ENCODE results near the gene ARHGAP26. TPM values are rescaled to one million over a fixed set of nuclear protein-coding genes. Genes with fewer than 3 reads are reported as not detected.

Gene ARHGAP26
- total RNA-seq, 6 experiments from 2014 or later: 6.7 to 14.5 (median 8.3) TPM

DNA sequence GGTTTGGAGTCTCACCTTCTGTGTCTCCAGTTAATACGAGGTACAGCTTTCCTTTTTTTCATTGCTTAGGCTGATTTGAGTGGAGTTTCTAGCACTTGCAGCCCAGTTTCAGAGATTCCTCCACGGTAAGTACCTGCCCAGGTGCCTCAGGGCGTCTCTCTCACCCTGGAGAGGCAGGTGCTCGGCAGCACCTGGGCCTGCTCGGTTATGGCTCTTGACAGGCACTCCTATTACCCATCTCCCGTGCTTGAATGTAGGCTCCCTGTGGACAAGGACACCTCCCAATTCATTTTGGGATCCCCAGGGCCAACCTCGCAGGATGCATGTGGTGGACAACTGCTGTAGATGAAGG, 489.1 kb downstream of the ARHGAP26 start:
- ATAC-seq: no peak
- TF ChIP-seq, protein P1, sequence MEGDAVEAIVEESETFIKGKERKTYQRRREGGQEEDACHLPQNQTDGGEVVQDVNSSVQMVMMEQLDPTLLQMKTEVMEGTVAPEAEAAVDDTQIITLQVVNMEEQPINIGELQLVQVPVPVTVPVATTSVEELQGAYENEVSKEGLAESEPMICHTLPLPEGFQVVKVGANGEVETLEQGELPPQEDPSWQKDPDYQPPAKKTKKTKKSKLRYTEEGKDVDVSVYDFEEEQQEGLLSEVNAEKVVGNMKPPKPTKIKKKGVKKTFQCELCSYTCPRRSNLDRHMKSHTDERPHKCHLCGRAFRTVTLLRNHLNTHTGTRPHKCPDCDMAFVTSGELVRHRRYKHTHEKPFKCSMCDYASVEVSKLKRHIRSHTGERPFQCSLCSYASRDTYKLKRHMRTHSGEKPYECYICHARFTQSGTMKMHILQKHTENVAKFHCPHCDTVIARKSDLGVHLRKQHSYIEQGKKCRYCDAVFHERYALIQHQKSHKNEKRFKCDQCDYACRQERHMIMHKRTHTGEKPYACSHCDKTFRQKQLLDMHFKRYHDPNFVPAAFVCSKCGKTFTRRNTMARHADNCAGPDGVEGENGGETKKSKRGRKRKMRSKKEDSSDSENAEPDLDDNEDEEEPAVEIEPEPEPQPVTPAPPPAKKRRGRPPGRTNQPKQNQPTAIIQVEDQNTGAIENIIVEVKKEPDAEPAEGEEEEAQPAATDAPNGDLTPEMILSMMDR (IDR thresholded peaks at IDR 0.05): no peak
- TF ChIP-seq POLR2A (IDR thresholded peaks at IDR 0.05): no peak
- no peaks in the 10 kb centered on the region for H3K27me3 ChIP-seq
- H3K36me3 ChIP-seq: no peaks in the 10 kb centered on the region
- intact Hi-C loops (cut with DNase I): no loop called here
- H3K4me3 ChIP-seq: no peak overlapping the region
- H3K9me3 ChIP-seq: no peaks in the 10 kb centered on the region
- no peaks in the 10 kb centered on the region for H3K4me1 ChIP-seq
- H3K27ac ChIP-seq: no peak overlapping the region
- DNase-seq: no peak
- WGBS (ENCODE audit: insufficient coverage, low coverage, low lambda C conversion rate, missing lambda C conversion rate): 83% methylated on average over 2 of the region's 7 CpGs

- intact Hi-C loops (cut with DNase I): no loop called here
- Histone ChIP-seq H3K27me3 (no peaks in the 10 kb centered on the region), H3K27ac (no peak overlapping the region), H3K9me3 (no peaks in the 10 kb centered on the region), H3K4me1 (no peaks in the 10 kb centered on the region), H3K36me3 (no peaks in the 10 kb centered on the region), H3K4me3 (no peak overlapping the region)
- TF ChIP-seq, protein P1 (IDR thresholded peaks at IDR 0.05): no peak
- no peak for TF ChIP-seq POLR2A (IDR thresholded peaks at IDR 0.05)
- no peak for DNase-seq
- peak in 1 of 4 donors; percentile 29 for ATAC-seq
- 76% methylated on average over 7 of the region's 7 CpGs for WGBS (ENCODE audit: insufficient coverage, low coverage, low lambda C conversion rate, missing lambda C conversion rate)
Measured at GRCh38 chr5:143261748-143262392, 491.7 kb downstream of the ARHGAP26 start.

GRCh38 chr5:143262393-143263174, 492.4 kb downstream of the ARHGAP26 start:
- H3K4me3 ChIP-seq: no peak overlapping the region
- TF ChIP-seq POLR2A (IDR thresholded peaks at IDR 0.05): no peak
- TF ChIP-seq, protein P1 (IDR thresholded peaks at IDR 0.05): no peak
- no peaks in the 10 kb centered on the region for H3K9me3 ChIP-seq
- DNase-seq (no peak), ATAC-seq (peak in 1 of 4 donors; percentile 69)
- 100% methylated on average over 1 of the region's 1 CpG for WGBS (ENCODE audit: insufficient coverage, low coverage, low lambda C conversion rate, missing lambda C conversion rate)
- intact Hi-C loops (cut with DNase I): no loop called here
- no peaks in the 10 kb centered on the region for H3K36me3 ChIP-seq
- H3K4me1 ChIP-seq: no peaks in the 10 kb centered on the region
- no peak overlapping the region for H3K27ac ChIP-seq
- H3K27me3 ChIP-seq: no peaks in the 10 kb centered on the region

- H3K9me3 ChIP-seq: no peaks in the 10 kb centered on the region
- no peaks in the 10 kb centered on the region for H3K4me1 ChIP-seq
- intact Hi-C loops (cut with DNase I): no loop called here
- H3K4me3 ChIP-seq: no peak overlapping the region
- TF ChIP-seq POLR2A (IDR thresholded peaks at IDR 0.05): no peak
- TF ChIP-seq, protein P1 (IDR thresholded peaks at IDR 0.05): no peak
- no peaks in the 10 kb centered on the region for H3K27me3 ChIP-seq
- ATAC-seq: no peak
- WGBS (ENCODE audit: insufficient coverage, low coverage, low lambda C conversion rate, missing lambda C conversion rate): 92% methylated on average over 4 of the region's 4 CpGs
- no peak for DNase-seq
- no peak overlapping the region for H3K27ac ChIP-seq
- no peaks in the 10 kb centered on the region for H3K36me3 ChIP-seq
Measured at GRCh38 chr5:143263272-143263810, 493.2 kb downstream of the ARHGAP26 start.
